ENCODE results near the gene USP9Y.

Gene USP9Y

DNA sequence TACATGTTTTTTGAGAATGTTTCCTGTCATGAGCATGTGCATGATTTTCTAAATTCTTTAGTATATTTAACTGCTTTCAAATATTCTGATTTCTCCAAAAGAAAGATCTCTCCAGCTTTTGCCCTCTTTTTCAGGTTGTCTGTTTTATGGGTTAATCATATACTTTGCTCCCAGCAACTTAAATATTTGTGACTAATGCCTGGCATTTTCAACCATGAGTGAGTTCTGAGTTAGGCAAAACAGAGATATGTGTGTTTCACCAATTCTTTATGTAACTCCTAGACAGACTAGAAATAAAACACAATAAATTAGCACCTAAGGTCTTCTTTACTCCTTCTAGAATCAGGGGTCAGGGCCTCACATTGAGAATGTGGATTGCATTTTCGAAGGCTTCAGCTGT lies 107.0 kb downstream of the USP9Y start:
- no peak for DNase-seq

DNA sequence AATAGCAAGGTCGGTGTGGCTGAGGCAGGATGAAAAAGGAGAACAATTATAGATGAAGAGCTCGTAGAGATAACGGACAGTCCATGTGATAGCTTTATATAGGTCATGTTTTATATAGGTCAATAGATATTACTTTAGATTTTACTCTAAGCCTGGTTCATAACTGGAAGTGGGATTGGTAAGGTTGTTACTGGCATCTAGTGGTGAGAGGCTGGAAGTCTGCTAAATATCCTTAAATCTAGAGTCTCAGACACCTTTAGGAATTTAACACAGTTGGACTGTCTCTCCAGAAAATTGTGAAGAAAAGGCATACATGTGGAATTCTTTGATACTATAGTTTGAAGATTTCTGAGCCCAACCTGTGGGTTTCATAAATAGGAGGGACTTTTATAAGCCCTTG lies 108.0 kb downstream of the USP9Y start:
- DNase-seq, result no peak

DNA sequence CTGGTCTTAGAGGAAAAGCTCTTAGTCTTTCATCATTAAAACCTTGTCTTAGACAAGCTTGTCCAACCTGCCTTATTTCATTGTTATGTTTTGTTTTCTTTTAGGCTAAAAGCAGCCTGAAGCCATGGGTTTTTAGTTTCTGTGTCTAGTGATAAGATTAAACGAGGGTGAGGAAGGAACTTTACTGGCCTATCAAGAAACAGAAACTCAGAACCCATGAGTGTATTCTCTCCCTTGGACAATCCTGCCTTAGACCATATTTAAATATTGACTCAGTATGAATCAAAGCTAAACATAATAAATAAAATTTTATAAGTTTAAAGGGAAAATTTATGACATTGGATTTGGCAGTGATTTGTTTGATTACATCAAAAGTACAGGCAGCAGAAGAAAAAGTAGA lies 122.4 kb downstream of the USP9Y start:
- DNase-seq, result no peak

DNA sequence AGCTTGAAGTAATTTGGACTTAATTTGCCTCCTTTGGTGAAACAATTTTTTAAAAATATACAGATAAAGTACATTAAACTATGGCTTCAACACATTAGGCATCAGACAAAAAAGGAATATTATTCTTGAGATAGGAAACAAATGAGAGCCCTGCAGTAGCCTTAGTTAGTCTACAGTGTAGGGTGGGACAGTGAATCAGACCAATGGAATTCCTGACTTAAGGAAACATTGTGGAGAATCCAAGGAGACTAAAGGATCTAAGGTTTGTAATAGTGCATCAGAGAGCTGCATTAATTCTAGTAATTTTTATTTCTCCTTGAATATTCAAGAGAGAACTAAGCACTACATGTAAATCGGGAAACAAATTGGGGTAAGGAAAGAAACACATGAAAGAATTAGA lies 125.8 kb downstream of the USP9Y start:
- DNase-seq, result no peak

DNA sequence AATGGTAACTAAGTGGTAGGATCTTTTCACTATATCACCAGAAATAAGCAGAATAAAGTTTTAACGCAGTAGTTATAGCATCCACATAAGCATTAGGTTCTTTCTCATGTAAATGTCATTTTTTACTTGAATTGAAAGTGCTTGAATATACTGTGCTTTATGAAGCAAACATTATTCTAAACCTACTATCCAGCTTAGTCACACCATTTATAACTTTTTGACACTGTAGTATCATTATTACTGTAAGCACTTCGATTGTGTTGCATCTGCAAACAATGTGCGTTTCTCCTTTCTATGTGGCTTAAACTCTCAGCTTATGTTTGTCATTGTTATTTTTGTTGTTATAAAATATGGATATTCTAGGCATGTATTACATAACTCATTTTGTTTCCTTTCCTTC lies 132.3 kb downstream of the USP9Y start:
- DNase-seq, result no peak

DNA sequence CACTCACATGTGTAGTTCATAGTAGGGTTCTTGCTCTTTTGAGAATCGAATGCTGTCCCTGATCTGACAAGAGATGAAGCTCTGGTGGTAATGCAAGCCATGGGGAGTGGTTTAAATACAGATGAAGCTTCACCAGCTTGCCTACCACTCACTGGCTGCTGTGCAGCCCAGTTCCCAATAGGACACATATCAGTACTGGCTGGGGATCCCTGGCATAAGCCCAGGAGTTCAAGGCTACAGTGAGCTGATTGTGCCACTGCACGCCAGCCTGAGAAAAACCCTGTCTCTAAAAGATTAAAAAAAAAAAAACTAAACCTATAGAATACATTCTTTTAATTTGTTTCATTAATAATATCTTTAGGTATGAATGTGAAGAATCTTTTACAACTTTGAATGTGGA lies 136.5 kb downstream of the USP9Y start:
- no peak for DNase-seq

DNA sequence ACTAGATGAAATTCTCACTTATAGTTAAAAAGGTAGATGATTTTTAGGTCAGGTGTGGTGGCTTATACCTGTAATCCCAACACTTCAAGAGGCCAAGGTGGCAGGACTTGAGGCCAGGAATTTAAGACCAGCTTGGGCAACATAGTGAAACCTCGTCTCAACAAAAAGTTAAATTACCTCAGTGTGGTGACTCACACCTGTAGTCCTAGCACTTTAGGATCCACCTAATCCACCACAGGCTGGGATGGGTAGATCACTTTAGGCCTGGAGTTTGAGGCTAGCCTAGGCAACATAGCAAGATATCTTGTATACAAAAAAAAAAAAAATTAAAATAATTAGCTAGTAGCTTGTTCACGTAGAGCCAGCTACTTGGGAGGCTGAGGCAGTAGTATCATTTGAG lies 140.3 kb downstream of the USP9Y start:
- no peak for DNase-seq

DNA sequence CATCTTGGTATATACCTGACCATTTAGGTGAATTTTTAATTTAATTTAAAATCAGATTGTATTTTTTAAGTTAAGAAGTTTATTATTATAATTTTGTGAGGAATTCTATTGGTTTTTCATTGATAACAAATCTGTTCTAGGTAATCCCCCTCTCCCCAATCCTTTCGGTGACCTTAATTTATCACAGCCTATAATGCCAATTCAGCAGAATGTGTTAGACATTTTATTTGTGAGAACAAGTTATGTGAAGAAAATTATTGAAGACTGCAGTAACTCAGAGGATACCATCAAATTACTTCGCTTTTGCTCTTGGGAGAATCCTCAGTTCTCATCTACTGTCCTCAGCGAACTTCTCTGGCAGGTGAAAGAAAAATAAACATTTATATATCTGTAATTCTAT lies 145.8 kb downstream of the USP9Y start:
- no peak for DNase-seq

DNA sequence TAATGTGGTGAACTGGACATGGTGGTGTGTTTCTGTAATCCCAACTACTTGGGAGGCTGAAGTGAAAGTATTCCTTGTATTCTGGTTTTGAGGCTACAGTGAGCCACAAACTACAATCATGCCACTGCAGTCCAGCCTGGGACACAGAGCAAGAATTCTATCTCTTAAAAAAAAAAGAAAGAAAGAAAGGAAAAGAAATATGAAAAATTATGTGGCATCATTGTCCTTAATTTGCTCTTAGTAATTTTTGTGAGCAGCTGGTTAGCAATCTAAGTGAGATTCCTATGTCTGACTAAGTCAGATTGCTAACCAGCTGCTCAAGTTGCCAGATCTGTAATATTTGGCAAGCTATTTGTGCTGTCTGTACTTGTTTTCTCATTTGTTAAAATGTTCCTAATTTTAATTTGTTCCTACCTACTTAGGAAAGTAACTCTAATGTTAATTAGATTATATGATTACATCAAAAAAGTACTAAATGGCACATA lies 154.8 kb downstream of the USP9Y start:
- no peak for DNase-seq

DNA sequence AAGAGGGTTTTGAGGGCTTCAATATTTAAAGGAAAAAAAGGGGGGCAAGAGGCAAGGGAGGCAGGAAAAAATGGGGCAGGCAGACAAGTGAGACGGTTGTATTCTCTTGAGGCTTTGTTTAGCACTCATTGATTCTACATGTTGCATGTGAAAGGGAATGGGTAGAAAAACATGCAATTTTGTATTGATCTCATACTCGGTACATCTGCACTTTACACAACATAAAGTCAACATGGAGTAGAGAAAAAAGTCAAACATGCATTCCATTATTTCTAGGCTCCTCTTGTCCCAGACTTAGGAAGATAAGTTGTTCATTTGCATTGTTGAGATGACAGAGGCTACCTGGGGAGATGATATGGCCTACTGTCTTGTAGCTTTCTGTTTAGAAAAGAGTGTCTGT lies 166.9 kb downstream of the USP9Y start:
- no peak for DNase-seq

DNA sequence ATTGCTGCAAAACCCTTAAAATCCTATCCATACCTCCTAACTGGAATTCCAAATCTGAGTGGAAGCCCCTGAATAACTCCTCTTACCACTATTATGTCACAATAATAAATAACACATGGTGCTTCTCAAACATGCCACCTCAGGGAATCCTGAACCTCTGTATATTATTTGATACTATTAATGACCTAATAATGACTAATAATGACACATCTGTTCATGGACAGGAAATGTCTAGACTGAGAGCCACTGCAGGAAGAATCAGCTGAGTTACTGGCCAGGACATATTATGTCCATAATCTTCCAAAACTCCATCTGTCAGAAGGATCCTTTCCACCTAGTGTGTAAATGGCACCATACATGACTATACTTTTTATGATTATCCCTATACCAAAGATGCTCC lies 195.9 kb downstream of the USP9Y start:
- no peak for DNase-seq

DNA sequence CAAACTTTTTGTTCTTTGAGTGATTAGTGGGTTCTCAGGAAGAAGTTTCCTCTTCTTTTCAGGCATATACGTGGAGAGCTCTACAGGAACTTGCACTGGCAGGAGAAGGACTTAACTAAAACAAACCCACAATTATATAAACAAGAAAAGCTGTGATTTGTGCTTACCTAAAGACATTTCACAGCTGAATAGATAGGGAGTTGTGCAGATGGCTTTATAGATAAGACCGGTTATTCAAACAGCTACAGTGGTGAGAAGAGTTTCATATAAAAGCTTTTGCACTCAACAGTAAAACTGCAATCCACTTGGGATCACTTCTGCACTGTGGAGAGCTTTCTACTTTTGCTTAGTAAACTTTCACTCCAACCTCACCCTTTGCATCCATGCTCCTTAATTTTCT lies 197.6 kb downstream of the USP9Y start:
- DNase-seq, result no peak

DNA sequence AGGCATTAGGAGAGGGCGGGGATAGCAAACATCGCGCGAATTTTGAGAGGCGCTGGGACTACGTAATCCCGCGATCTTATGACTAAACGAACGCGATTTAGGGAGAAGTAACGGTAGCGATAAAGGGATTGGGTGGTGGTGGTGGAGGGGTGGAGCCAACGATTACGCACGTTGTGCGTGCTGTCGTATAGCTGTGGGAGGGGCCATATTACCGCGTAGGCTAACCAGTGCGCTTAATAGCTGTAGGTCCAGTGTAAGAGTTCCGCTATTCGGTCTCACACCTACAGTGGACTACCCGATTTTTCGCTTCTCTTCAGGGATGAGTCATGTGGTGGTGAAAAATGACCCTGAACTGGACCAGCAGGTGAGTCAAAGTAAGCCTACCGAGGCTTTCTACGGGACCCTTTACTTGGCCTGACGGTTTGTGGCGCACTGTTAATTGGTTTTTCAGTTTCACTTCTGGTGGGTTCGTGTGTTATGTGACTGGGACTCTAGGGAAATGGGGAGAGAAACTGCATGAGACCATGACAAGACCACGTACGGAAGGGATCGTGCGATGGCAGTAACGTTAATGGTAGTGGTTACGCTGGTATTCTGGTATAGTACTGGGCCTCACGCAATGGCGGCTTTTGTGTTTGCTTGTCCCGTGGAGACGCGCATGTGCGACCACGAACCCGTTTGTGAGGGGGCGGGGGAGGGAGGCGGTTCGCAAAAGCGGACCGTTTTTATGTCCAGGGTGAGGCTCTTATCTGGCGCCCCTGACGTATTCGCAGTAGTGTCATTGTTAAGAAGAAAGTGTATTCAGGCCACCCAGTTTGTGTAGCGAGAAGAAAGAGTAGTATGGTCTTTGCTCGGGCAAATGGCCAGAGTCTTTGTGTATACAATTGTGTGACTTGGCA lies 203.8 kb downstream of the USP9Y start, which contains the start of gene DDX3Y:
Gene DDX3Y, plus strand, starts transcription at position 251 of the 899 bp plus-strand sequence. Its CDS starts 69 bp downstream, at position 320.
- no peak for DNase-seq

DNA sequence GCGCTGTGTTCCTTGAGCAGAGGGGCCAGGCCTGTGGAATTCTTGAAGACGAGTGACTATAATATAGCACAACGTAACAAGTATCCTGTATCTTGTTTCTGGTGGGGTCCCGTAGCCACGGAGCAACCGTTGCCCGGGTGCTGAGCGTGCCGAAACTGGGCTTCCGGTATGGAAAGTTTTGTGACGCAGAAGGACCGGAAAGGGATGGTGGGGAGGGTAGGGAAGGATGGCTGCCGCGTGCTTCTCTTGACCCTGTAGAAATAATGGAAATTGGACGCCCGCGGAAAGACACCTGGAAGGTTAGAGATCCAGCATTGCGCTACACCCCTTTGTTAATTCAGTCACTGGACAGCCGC lies 204.5 kb downstream of the USP9Y start:
- DNase-seq, result no peak

DNA sequence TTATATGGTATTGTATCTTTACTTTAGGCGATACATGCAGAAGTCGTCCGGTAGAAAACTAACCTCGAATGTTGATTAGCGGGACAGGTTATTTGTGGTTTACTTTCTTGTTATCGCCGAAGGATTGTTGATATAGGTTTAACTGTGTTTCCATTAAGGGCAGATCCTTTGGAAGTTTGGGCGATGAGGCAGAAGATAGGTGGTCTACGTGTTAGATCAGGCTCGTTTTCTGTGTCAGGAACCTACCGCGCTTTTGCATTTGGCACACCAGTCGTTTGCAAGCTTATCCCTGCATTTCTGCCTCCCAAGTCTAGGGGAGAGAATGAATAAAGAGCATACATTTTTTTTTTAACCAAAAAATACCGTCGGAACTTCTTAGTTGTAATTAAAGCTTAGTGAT lies 204.9 kb downstream of the USP9Y start:
- DNase-seq, result no peak

Data from NCI-H1694 treated with DMSO at 0.1 percent for 48 hours (cell line).